Neuronal stem cell (in vitro differentiated cells): ENCODE results near the gene COL16A1.
A peak's percentile ranks its signal among the peaks of the same experiment; 100 is the strongest.

Experiments used
- DNase-seq: peaks from one replicate; pipeline ENCODE4 v3.0.0-alpha.2; 2013; ENCODE audit warnings: low spot score
- H2AFZ ChIP-seq: one replicate; pipeline ENCODE4 v1.6.1; 2013; ENCODE audit warnings: mild to moderate bottlenecking, low read length, inconsistent platforms
- H2AK5ac ChIP-seq: 2 replicates; pipeline ENCODE4 v1.6.1; 2013; ENCODE audit warnings: low read depth, mild to moderate bottlenecking, inconsistent platforms, low read length, moderate library complexity, mixed read lengths
- H2BK120ac ChIP-seq: 2 replicates; pipeline ENCODE4 v1.6.1; 2013; ENCODE audit warnings: low read depth, mild to moderate bottlenecking, inconsistent platforms, low read length, moderate library complexity, mixed read lengths
- H2BK12ac ChIP-seq: one replicate; pipeline ENCODE4 v1.6.1; 2013; ENCODE audit warnings: low read length, inconsistent platforms
- H2BK15ac ChIP-seq: 2 replicates; pipeline ENCODE4 v1.6.1; 2013; ENCODE audit warnings: mild to moderate bottlenecking, low read length, inconsistent platforms, mixed read lengths
- H2BK5ac ChIP-seq: one replicate; pipeline ENCODE4 v1.6.1; 2013; ENCODE audit warnings: inconsistent platforms, mild to moderate bottlenecking, low read length, moderate library complexity
- H3K14ac ChIP-seq: one replicate; pipeline ENCODE4 v1.6.1; 2013; ENCODE audit warnings: low read length, inconsistent platforms
- H3K18ac ChIP-seq: 2 replicates; pipeline ENCODE4 v1.6.1; 2013; ENCODE audit warnings: low read length, inconsistent platforms
- H3K23ac ChIP-seq: 2 replicates; pipeline ENCODE4 v1.6.1; 2013; ENCODE audit warnings: low read depth, mild to moderate bottlenecking, mixed read lengths, low read length, inconsistent platforms; ENCODE audit not compliant: poor library complexity
- H3K27ac ChIP-seq: replicated peaks from 3 replicates; pipeline ENCODE4 v1.5.1; 2013; ENCODE audit warnings: low read length, inconsistent platforms
- H3K27me3 ChIP-seq, 3 experiments: 2 replicates each; pipeline ENCODE4 v1.6.1; 2013; ENCODE audit warnings: low read length in 3 of 3, mild to moderate bottlenecking in 2 of 3, inconsistent platforms in 1 of 3, low read depth in 1 of 3, mixed read lengths in 1 of 3, moderate library complexity in 1 of 3; ENCODE audit not compliant: control insufficient read depth in 3 of 3, insufficient read depth in 3 of 3
- H3K36me3 ChIP-seq, 2 donors: replicated peaks in 1 of 2; 2 replicates each; pipeline ENCODE4 v1.6.1; 2013; ENCODE audit warnings: low read length in 2 of 2; ENCODE audit not compliant: control insufficient read depth in 2 of 2, insufficient read depth in 2 of 2
- H3K4ac ChIP-seq: 2 replicates; pipeline ENCODE4 v1.6.1; 2013; ENCODE audit warnings: inconsistent platforms, mild to moderate bottlenecking, low read length, moderate library complexity
- H3K4me1 ChIP-seq, 2 donors: 1 replicate in 1 of 2; 2 replicates in 1 of 2; pipeline ENCODE4 v1.6.1; 2013; ENCODE audit warnings: low read length in 2 of 2, low read depth in 1 of 2; ENCODE audit not compliant: control insufficient read depth in 2 of 2, insufficient read depth in 1 of 2
- H3K4me2 ChIP-seq: one replicate; pipeline ENCODE4 v1.6.1; 2013; ENCODE audit warnings: mild to moderate bottlenecking, low read length, inconsistent platforms; ENCODE audit not compliant: insufficient read depth, poor library complexity, severe bottlenecking
- H3K4me3 ChIP-seq, 2 donors: 2 replicates each; pipeline ENCODE4 v1.5.1; 2013; ENCODE audit warnings: low read length in 2 of 2, mild to moderate bottlenecking in 2 of 2, inconsistent platforms in 1 of 2, moderate library complexity in 1 of 2
- H3K79me1 ChIP-seq: one replicate; pipeline ENCODE4 v1.6.1; 2013; ENCODE audit warnings: low read depth, mild to moderate bottlenecking, inconsistent platforms, low read length, moderate library complexity
- H3K9ac ChIP-seq: one replicate; pipeline ENCODE4 v1.6.1; 2013; ENCODE audit warnings: mild to moderate bottlenecking, low read depth, low read length, inconsistent platforms; ENCODE audit not compliant: poor library complexity
- H3K9me3 ChIP-seq, 2 donors: replicated peaks in 1 of 2; 2 replicates each; pipeline versions ENCODE3 to v1.6.1; 2013; ENCODE audit warnings: low read length in 2 of 2, mild to moderate bottlenecking in 2 of 2, inconsistent platforms in 1 of 2, low read depth in 1 of 2, mixed read lengths in 1 of 2, moderate library complexity in 1 of 2; ENCODE audit not compliant: control insufficient read depth in 2 of 2, insufficient read depth in 1 of 2
- H4K8ac ChIP-seq: one replicate; pipeline ENCODE4 v1.6.1; 2013; ENCODE audit warnings: low read depth, mild to moderate bottlenecking, inconsistent platforms, low read length, moderate library complexity
- H4K91ac ChIP-seq: one replicate; pipeline ENCODE4 v1.6.1; 2013; ENCODE audit warnings: low read length, low read depth, mild to moderate bottlenecking, inconsistent platforms; ENCODE audit not compliant: poor library complexity
- WGBS, 2 donors: extraction: QIAGEN DNeasy Blood & Tissue Kit; methylation state at CpG; one replicate each; pipeline ENCODE4 v1.1.7; 2013; ENCODE audit warnings: missing lambda C conversion rate in 2 of 2, mixed read lengths in 1 of 2; ENCODE audit not compliant: insufficient read length in 2 of 2, insufficient replicate concordance in 1 of 2; ENCODE audit errors: extremely low coverage in 2 of 2; 5-methylcytosine and 5-hydroxymethylcytosine counted together

The COL16A1 gene

GRCh38 chr1:31744165-31744888 lies 40.5 kb upstream of the COL16A1 start:
- H2AK5ac ChIP-seq = no peak overlapping the region
- no CpG with 5 or more reads among the region's 28 CpGs for WGBS, 2 donors

GRCh38 chr1:31742462-31743212 lies 38.8 kb upstream of the COL16A1 start:
- Histone ChIP-seq H2AFZ (no peak overlapping the region), H4K8ac (no peak overlapping the region), H3K36me3 (peaks cover 0 to 14% of the 10 kb centered on the region in 2 donors), H2AK5ac (peak overlapping the region; percentile 61), H3K18ac (peak overlapping the region; percentile 55), H3K14ac (peak overlapping the region; percentile 78), H3K4me3 (no peak overlapping the region), H3K23ac (peak overlapping the region; percentile 62), H3K79me1 (peaks cover 10% of the 10 kb centered on the region), H4K91ac (no peak overlapping the region), H3K4ac (no peak overlapping the region), H2BK12ac (no peak overlapping the region), H3K9me3 (no peaks in the 10 kb centered on the region), H3K9ac (no peak overlapping the region), H3K27me3 (no peaks in the 10 kb centered on the region), H2BK15ac (no peak overlapping the region), H2BK120ac (no peak overlapping the region), H3K4me1 (peaks cover 2 to 16% of the 10 kb centered on the region in 2 donors), H2BK5ac (no peak overlapping the region), H3K27ac (no peak overlapping the region), H3K4me2 (no peak overlapping the region)
- no CpG with 5 or more reads among the region's 32 CpGs for WGBS, 2 donors
- no peak for DNase-seq

More at GRCh38 chr1:31744165-31744888, 40.5 kb upstream of the COL16A1 start:
- no peak overlapping the region for H2BK12ac ChIP-seq
- no peak overlapping the region for H2BK120ac ChIP-seq
- H3K36me3 ChIP-seq = peaks cover 0 to 6% of the 10 kb centered on the region in 2 donors
- H3K4ac ChIP-seq = no peak overlapping the region
- no peak overlapping the region for H4K8ac ChIP-seq
- no peak overlapping the region for H2AFZ ChIP-seq
- H3K9ac ChIP-seq = peak overlapping the region; percentile 54
- no peak overlapping the region for H3K27ac ChIP-seq
- peaks cover 2 to 18% of the 10 kb centered on the region in 2 donors for H3K4me1 ChIP-seq
- H3K23ac ChIP-seq = no peak overlapping the region
- peak overlapping the region; percentile 63 for H3K14ac ChIP-seq
- H2BK15ac ChIP-seq = no peak overlapping the region
- no peaks in the 10 kb centered on the region for H3K27me3 ChIP-seq
- H3K18ac ChIP-seq = peak overlapping the region; percentile 51
- H3K4me3 ChIP-seq = no peak overlapping the region
- peaks cover 8% of the 10 kb centered on the region for H3K79me1 ChIP-seq
- no peak for DNase-seq
- H2BK5ac ChIP-seq = peak overlapping the region; percentile 49
- H3K4me2 ChIP-seq = no peak overlapping the region
- no peak overlapping the region for H4K91ac ChIP-seq
- no peaks in the 10 kb centered on the region for H3K9me3 ChIP-seq

- no peak overlapping the region for H3K14ac ChIP-seq
- WGBS, 2 donors = no CpG with 5 or more reads among the region's 12 CpGs
- H3K27ac ChIP-seq = no peak overlapping the region
- no peaks in the 10 kb centered on the region for H3K27me3 ChIP-seq
- H2BK5ac ChIP-seq = no peak overlapping the region
- no peak overlapping the region for H3K4ac ChIP-seq
- H2BK120ac ChIP-seq = no peak overlapping the region
- peaks cover 7% of the 10 kb centered on the region for H3K79me1 ChIP-seq
- H3K18ac ChIP-seq = no peak overlapping the region
- H2AFZ ChIP-seq = peak overlapping the region; percentile 61
- no peak overlapping the region for H2BK12ac ChIP-seq
- no peaks in the 10 kb centered on the region for H3K9me3 ChIP-seq
- H2AK5ac ChIP-seq = no peak overlapping the region
- no peak overlapping the region for H4K91ac ChIP-seq
- no peak overlapping the region for H3K4me2 ChIP-seq
- no peak for DNase-seq
- H3K36me3 ChIP-seq = peaks cover 0 to 19% of the 10 kb centered on the region in 2 donors
- no peak overlapping the region for H3K9ac ChIP-seq
- peaks cover 0 to 2% of the 10 kb centered on the region in 2 donors for H3K4me1 ChIP-seq
- H3K23ac ChIP-seq = no peak overlapping the region
- no peak overlapping the region for H4K8ac ChIP-seq
- H2BK15ac ChIP-seq = no peak overlapping the region
- H3K4me3 ChIP-seq = peak overlapping the region in 1 of 2 donors; percentile 11
Measured at GRCh38 chr1:31739346-31739745, 35.5 kb upstream of the COL16A1 start.

- H2BK120ac ChIP-seq = no peak overlapping the region
- H3K9ac ChIP-seq = no peak overlapping the region
- peaks cover 0 to 13% of the 10 kb centered on the region in 2 donors for H3K36me3 ChIP-seq
- H2BK15ac ChIP-seq = no peak overlapping the region
- peaks cover 5% of the 10 kb centered on the region for H3K79me1 ChIP-seq
- DNase-seq = no peak
- H3K18ac ChIP-seq = no peak overlapping the region
- H4K91ac ChIP-seq = no peak overlapping the region
- no peak overlapping the region for H2AK5ac ChIP-seq
- no peak overlapping the region for H4K8ac ChIP-seq
- H3K4me2 ChIP-seq = no peak overlapping the region
- H3K27ac ChIP-seq = no peak overlapping the region
- peak overlapping the region; percentile 58 for H2BK12ac ChIP-seq
- no peak overlapping the region for H2AFZ ChIP-seq
- H3K9me3 ChIP-seq = no peaks in the 10 kb centered on the region
- H3K4ac ChIP-seq = no peak overlapping the region
- no peak overlapping the region for H2BK5ac ChIP-seq
- peak overlapping the region; percentile 94 for H3K14ac ChIP-seq
- WGBS, 2 donors = no CpG with 5 or more reads among the region's 18 CpGs
- no peaks in the 10 kb centered on the region for H3K27me3 ChIP-seq
- H3K4me1 ChIP-seq = no peaks in the 10 kb centered on the region
- H3K23ac ChIP-seq = no peak overlapping the region
- H3K4me3 ChIP-seq = no peak overlapping the region
Measured at GRCh38 chr1:31736675-31737074, 32.9 kb upstream of the COL16A1 start.
